Subcutaneous abdominal adipose tissue (tissue), 5 donors: ENCODE results near the gene AGAP1.

Experiments used
- H3K27ac ChIP-seq: one replicate; pipeline ENCODE4 v1.7.0; 2013; ENCODE audit warnings: low read depth, mild to moderate bottlenecking, inconsistent platforms, low read length, moderate library complexity
- H3K27me3 ChIP-seq, 5 donors: one replicate each; pipeline ENCODE4 v1.7.0; 2013; ENCODE audit warnings: low read length in 5 of 5, inconsistent platforms in 1 of 5; ENCODE audit not compliant: control insufficient read depth in 5 of 5, insufficient read depth in 4 of 5
- H3K36me3 ChIP-seq, 5 donors: one replicate each; pipeline ENCODE4 v1.7.0; 2013; ENCODE audit warnings: low read length in 5 of 5; ENCODE audit not compliant: control insufficient read depth in 5 of 5, insufficient read depth in 5 of 5
- H3K4me1 ChIP-seq, 5 donors: one replicate each; pipeline ENCODE4 v1.7.0; 2013; ENCODE audit warnings: low read length in 5 of 5, mild to moderate bottlenecking in 3 of 5, moderate library complexity in 1 of 5; ENCODE audit not compliant: control insufficient read depth in 5 of 5, insufficient read depth in 5 of 5
- H3K4me3 ChIP-seq, 5 donors: one replicate each; pipeline ENCODE4 v1.7.0; 2013; ENCODE audit warnings: low read length in 5 of 5, low read depth in 1 of 5
- H3K9ac ChIP-seq, 5 donors: one replicate each; pipeline ENCODE4 v1.7.0; 2013; ENCODE audit warnings: low read length in 5 of 5, mild to moderate bottlenecking in 4 of 5, moderate library complexity in 3 of 5
- H3K9me3 ChIP-seq, 5 donors: one replicate each; pipeline ENCODE4 v1.7.0; 2013; ENCODE audit warnings: low read length in 5 of 5; ENCODE audit not compliant: control insufficient read depth in 5 of 5
- donor health status: healthy.
- donor health status: healthy.
- donor health status: healthy.
- donor health status: healthy.
- donor health status: healthy.

AGAP1 gene

DNA sequence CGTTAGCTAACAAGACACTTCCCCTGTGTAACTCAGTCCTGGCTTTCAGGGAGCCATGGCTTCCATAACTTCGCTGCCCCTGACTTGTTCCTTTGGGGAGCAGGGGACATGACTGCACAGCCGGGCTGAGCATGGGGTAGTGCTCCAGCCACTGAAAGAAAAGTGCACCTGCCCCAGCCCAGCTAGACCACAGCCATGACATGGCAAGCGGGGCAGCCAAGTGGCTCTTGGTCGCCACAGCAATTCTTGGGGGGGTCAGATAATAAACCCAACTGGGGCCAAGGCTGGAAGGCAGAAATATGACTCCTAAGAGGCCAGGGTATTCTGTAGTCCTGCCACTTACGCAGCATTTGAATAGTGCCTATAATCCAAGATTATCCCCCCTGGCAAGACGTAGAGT lies 385.3 kb downstream of the AGAP1 start:
- Histone ChIP-seq H3K9ac (no peak overlapping the region), H3K27me3 (no peaks in the 10 kb centered on the region), H3K4me3 (no peak overlapping the region), H3K36me3 (no peaks in the 10 kb centered on the region), H3K27ac (no peak overlapping the region), H3K4me1 (no peaks in the 10 kb centered on the region), H3K9me3 (no peaks in the 10 kb centered on the region)

DNA sequence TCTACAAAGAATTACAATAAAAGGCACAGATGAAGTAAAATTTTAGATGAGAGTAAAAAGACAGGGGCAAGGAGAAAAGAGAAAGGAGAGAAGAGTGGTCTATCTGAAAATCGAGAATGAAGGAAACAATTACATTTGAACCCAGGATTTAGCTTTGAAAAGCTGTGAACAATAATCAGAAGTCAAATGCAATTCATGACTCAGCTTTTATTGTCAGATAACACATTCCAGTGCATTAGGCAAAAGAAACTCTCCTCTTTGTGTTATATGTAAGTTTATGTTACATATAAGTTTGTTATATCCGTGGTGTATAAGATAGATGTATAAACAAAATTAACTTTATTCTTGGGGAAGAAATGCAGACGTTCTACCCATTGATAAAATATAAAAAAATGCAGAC lies 389.8 kb downstream of the AGAP1 start:
- no peak overlapping the region for H3K4me3 ChIP-seq
- H3K9ac ChIP-seq, result no peak overlapping the region
- H3K27ac ChIP-seq, result no peak overlapping the region
- peaks cover 0 to 16% (median 8%) of the 10 kb centered on the region in 5 donors for H3K36me3 ChIP-seq
- no peaks in the 10 kb centered on the region for H3K4me1 ChIP-seq
- no peaks in the 10 kb centered on the region for H3K9me3 ChIP-seq
- H3K27me3 ChIP-seq, result no peaks in the 10 kb centered on the region

DNA sequence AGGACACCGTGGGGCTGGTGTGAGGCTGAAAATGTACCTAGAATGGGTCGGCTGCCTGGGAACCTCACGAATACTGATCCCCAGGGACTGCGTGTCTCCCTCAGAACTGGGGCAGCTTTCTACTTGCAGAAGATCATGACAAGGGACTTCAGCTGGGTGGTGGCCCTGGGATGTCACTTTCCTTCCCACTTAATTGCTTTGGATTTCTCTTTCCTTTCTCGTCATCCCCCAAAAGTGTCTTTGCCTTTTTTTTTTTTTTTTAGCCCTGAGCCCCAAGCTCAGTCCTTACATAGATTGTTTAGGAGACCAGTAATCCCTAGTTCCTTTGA lies 395.4 kb downstream of the AGAP1 start:
- Histone ChIP-seq H3K4me3 (no peak overlapping the region), H3K36me3 (peaks cover 0 to 37% (median 28%) of the 10 kb centered on the region in 5 donors), H3K27ac (no peak overlapping the region), H3K27me3 (no peaks in the 10 kb centered on the region), H3K9ac (no peak overlapping the region), H3K4me1 (peaks cover 0 to 2% (median 0%) of the 10 kb centered on the region in 5 donors), H3K9me3 (no peaks in the 10 kb centered on the region)

DNA sequence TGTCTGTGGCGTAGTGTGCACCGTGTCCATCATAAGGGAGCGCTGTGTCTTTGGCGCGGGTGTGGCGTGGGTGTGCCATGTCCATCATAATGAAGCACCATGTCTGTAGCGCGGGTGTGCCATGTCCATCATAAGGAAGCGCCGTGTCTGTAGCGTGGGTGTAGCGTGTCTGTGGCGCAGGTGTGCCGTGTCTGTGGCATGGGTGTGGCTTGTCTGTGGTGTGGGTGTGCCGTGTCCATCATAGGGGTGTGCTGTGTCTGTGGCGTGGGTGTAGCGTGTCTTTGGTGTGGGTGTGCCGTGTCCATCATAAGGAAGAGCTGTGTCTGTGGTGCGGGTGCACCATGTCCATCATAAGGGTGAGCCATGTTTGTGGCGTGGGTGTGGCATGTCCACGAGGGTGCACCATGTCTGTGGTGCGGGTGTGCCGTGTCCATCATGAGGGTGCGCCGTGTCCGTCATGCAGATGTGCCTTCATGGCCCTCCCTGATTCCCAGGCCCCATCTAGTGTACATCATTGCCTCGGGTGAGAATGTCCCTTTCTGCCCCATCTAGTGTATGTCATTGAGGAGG lies 399.4 kb downstream of the AGAP1 start:
- Histone ChIP-seq H3K36me3 (peaks cover 0 to 29% (median 26%) of the 10 kb centered on the region in 5 donors), H3K9ac (no peak overlapping the region)

DNA sequence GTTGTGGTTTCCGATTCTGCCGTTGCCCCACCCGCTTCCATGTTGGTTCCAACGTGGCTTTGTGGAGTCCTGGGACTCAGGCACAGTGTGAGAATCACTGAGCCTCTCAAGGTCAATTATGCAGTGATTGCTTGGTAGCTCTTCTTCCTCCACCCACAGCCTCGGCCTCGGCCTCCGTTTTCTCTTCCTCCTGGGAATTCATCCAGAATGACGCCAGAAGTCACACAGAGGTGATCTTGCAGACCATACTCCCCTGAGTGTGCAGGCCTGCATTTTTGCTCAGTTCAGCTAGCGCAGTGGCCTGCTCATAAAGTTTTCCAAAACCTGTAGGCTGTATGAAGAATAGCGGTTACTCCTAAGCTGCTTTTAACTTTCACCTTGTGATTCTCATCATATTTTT lies 401.0 kb downstream of the AGAP1 start:
- Histone ChIP-seq H3K27ac (no peak overlapping the region), H3K4me1 (peaks cover 0 to 4% (median 0%) of the 10 kb centered on the region in 5 donors), H3K27me3 (no peaks in the 10 kb centered on the region), H3K9ac (no peak overlapping the region), H3K9me3 (no peaks in the 10 kb centered on the region), H3K4me3 (no peak overlapping the region), H3K36me3 (peaks cover 0 to 26% (median 24%) of the 10 kb centered on the region in 5 donors)

More for the DNA sequence above, 399.4 kb downstream of the AGAP1 start:
- H3K4me1 ChIP-seq, result peaks cover 0 to 4% (median 0%) of the 10 kb centered on the region in 5 donors
- H3K9me3 ChIP-seq, result no peaks in the 10 kb centered on the region
- H3K27ac ChIP-seq, result no peak overlapping the region
- H3K4me3 ChIP-seq, result no peak overlapping the region
- H3K27me3 ChIP-seq, result no peaks in the 10 kb centered on the region

DNA sequence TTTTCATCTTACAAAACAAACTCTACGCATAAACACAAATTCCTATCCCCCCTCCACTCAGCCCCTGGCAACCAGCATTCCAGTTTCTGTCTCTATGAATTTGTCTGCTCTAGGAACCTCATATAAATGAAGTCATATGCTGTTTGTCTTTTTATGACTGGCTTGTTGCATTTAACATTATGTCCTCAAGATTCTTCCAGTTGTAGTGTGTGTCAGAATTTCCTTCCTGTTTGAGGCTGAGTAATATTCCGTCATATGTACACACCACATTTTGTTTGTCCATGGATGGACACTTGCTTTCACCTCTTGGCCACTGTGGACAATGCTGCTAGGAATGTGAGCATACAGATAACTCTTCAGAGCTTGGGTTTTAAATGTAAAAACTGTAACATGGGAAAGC lies 402.2 kb downstream of the AGAP1 start:
- H3K36me3 ChIP-seq, result peaks cover 0 to 29% (median 22%) of the 10 kb centered on the region in 5 donors
- H3K4me3 ChIP-seq, result no peak overlapping the region
- H3K9me3 ChIP-seq, result no peaks in the 10 kb centered on the region
- peaks cover 0 to 4% (median 0%) of the 10 kb centered on the region in 5 donors for H3K4me1 ChIP-seq
- H3K27ac ChIP-seq, result no peak overlapping the region
- no peak overlapping the region for H3K9ac ChIP-seq
- H3K27me3 ChIP-seq, result no peaks in the 10 kb centered on the region

DNA sequence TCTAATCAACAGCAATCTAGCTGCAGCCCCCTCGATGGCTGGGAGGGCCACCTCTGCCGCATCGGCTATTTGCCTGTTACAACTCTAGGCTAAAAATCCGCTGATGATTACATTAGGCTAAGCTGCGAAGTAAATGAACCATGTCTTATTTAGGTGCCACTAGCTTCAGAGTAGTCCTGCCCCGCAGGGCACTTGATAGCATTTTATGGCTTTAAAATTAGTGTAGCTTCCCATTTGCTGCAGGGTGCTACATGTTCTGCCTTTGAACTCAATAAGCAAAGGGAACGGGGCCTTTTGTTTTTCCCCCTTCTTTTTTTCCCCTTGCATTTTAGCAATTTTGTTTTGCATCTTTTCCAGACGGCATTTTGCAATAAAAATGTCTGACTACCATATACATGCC lies 404.1 kb downstream of the AGAP1 start:
- no peaks in the 10 kb centered on the region for H3K27me3 ChIP-seq
- H3K9me3 ChIP-seq, result no peaks in the 10 kb centered on the region
- H3K36me3 ChIP-seq, result peaks cover 0 to 23% (median 17%) of the 10 kb centered on the region in 5 donors
- H3K27ac ChIP-seq, result no peak overlapping the region
- H3K4me3 ChIP-seq, result no peak overlapping the region
- no peak overlapping the region for H3K9ac ChIP-seq
- peaks cover 0 to 4% (median 0%) of the 10 kb centered on the region in 5 donors for H3K4me1 ChIP-seq

DNA sequence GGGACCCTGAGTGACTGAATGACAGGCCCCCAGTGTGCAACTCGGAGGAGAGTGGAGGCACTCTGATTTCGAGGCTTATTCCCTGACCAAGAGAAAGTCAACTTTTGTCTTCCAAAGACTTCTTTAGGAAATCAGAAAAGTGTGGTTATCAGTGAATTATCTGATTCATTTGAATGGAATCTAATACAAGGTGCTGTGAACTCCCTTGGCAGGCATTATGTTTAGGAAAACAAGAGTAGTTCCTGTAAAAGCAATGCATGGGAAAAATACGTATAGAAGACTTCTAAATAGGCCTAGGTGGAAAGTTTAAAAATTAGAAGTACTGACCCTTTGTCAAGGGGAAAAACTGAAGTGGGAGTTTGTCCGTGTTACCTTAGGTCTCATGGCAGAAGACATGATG lies 404.9 kb downstream of the AGAP1 start:
- Histone ChIP-seq H3K27me3 (no peaks in the 10 kb centered on the region), H3K9ac (no peak overlapping the region), H3K27ac (no peak overlapping the region), H3K36me3 (peaks cover 0 to 16% (median 11%) of the 10 kb centered on the region in 5 donors), H3K4me3 (no peak overlapping the region), H3K4me1 (peaks cover 0 to 4% (median 0%) of the 10 kb centered on the region in 5 donors), H3K9me3 (no peaks in the 10 kb centered on the region)

DNA sequence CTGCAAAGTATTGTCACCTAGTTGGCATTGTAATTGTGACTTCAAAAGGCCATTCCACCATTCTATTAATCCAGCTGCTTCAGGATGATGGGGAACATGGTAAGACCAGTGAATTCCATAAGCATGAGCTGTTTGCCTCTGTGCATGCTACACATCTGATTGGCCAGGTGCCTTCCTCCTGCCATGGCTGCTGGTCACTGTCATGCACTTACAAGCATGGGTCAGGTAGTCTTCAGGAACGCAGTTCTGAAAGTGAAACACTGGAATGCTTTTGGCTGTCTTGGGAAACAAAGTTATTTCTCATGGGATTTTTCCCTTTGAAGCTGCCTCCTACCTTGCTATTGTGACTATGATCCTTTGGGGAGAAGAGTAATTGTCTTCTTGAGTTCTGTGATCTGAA lies 406.8 kb downstream of the AGAP1 start:
- no peak overlapping the region for H3K4me3 ChIP-seq

DNA sequence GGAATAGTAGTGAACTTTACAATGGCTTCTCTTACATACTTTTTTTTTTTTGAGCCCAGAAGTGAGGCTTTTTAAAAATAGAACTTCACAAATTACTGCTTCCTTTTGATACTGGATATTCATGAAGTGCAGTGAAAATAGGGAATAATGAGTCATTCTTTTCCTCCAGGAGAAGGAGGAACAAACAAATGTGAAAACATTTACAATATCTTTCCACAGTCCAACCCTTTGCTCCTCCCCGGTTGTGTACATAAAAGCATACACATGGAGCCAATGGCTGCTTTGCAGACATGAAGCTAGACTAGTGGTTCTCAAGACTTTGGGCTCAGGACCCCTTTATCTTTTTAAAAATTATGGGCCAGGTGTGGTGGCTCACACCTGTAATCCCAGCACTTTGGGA lies 407.4 kb downstream of the AGAP1 start:
- H3K9me3 ChIP-seq, result no peaks in the 10 kb centered on the region
- H3K27me3 ChIP-seq, result no peaks in the 10 kb centered on the region
- no peak overlapping the region for H3K4me3 ChIP-seq
- no peak overlapping the region for H3K27ac ChIP-seq
- no peak overlapping the region for H3K9ac ChIP-seq
- no peaks in the 10 kb centered on the region for H3K4me1 ChIP-seq
- peaks cover 0 to 4% (median 1%) of the 10 kb centered on the region in 5 donors for H3K36me3 ChIP-seq

More for the DNA sequence above, 406.8 kb downstream of the AGAP1 start:
- no peak overlapping the region for H3K9ac ChIP-seq
- no peak overlapping the region for H3K27ac ChIP-seq
- no peaks in the 10 kb centered on the region for H3K9me3 ChIP-seq
- H3K36me3 ChIP-seq, result peaks cover 0 to 4% (median 2%) of the 10 kb centered on the region in 5 donors
- no peaks in the 10 kb centered on the region for H3K27me3 ChIP-seq
- H3K4me1 ChIP-seq, result no peaks in the 10 kb centered on the region
